ENCODE results near the gene EIF3A.

Gene EIF3A

DNA sequence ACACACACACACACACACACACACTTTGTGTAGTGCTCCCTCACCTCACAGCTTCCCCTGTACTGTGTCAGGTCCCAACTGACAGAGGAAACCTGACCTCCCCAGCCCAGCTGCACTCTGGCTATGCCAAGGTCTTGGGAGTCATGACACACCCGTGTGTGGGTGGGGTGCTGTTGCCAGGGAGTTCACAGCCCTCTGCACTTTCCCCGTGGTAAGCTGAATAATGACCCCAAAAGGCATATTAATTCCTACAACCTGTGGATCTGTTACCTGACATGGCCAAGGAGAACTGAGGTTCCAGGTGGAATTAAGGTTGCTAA, 60.0 kb downstream of the EIF3A start:
- H3K4me3 Mint-ChIP-seq = no peak overlapping the region
- H3K27me3 Mint-ChIP-seq = peaks cover 2% of the 10 kb centered on the region
- no peaks in the 10 kb centered on the region for H3K36me3 Mint-ChIP-seq
- no peak overlapping the region for H3K27ac Mint-ChIP-seq
- no peaks in the 10 kb centered on the region for H3K4me1 Mint-ChIP-seq (ENCODE audit: low read depth)
- no peaks in the 10 kb centered on the region for H3K9me3 Mint-ChIP-seq (ENCODE audit: low read depth)

DNA sequence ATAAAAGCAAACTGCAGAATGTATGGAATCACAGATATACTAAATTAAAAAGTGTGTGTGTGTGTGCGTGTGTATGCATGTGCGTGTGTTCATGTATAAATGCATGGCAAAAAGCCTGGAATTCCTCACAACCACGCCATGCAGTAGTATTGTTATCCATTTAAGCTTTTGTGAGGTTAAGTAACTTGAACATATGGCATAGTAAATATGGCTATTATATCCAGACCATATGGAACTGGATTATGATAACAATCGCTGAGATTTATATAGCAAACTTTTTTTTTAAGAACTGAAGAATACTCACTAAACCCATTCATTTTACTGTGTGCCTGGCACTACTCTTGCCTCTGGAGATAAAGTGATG, 73.4 kb downstream of the EIF3A start:
- Mint-ChIP-seq H3K4me3 (no peak overlapping the region), H3K36me3 (no peaks in the 10 kb centered on the region), H3K27ac (no peak overlapping the region), H3K9me3 (ENCODE audit: low read depth) (no peaks in the 10 kb centered on the region), H3K4me1 (ENCODE audit: low read depth) (no peaks in the 10 kb centered on the region), H3K27me3 (peaks cover 10% of the 10 kb centered on the region)

DNA sequence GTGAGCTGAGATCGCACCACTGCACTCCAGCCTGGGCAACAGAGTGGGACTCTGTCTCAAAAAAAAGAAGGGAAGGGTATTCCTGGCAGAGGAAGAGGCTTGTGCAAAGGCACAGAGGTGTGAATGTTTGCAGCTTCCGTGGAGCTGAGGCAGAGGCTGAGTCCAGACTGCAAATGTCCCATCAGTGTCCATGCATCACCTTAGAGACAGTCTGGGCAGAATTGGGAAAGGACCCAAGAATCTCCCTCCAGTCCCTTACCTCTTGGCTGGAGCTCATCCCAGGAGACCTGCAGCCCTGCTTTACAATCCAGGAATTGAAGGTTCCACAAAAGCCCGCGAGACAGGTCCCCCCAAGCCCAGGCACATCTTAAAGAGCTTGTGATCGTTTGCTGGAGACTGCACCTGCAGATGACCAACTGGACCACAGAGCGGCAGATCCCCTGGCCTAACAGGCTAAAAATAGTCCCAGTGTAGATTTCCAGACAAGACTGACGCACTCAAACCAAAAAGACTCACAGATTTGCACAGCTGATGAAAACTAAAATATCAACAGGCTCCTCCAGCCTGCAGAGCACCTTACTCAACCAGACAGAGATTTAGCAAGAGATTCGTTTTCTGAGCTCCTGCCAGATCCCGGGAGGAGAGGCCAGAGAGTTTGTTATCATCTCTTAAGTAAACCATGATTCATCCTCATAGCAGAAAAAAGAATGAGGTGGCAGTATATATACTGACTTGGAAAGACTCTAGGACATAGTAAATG, 74.0 kb downstream of the EIF3A start:
- Mint-ChIP-seq H3K4me1 (ENCODE audit: low read depth) (no peaks in the 10 kb centered on the region), H3K27ac (no peak overlapping the region), H3K4me3 (no peak overlapping the region), H3K36me3 (no peaks in the 10 kb centered on the region), H3K9me3 (ENCODE audit: low read depth) (no peaks in the 10 kb centered on the region), H3K27me3 (peaks cover 10% of the 10 kb centered on the region)

DNA sequence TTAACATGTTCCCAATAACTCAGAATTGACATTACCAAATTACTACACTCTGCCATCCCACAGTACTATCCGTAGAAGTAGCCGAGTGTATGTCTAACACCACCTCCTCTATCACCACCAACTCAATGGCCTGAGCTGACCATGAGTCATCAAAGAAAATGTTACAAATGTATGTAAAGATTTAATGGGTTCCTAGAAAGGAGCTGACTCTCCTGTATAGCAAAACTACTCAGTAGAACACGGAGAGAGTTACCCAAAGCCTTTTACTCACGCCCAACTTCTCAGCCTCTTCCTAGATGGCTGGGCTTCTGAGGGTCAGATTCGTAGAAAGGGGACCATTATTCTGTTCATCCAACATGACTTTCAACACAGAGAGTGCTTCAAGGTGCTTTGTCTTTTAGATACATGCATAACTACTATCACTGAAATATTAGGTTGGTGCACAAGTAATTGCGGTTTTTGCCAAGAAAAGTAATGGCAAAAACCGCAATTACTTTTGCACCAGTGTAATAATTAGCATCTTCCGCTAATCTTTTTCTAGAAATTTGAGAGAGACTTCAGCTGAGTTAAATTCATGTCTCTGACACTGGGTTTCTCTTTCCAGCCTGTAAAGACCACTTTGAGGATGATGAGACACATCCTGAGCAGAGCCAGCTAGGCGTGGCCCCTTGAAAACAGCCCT, 75.1 kb downstream of the EIF3A start:
- Mint-ChIP-seq H3K9me3 (ENCODE audit: low read depth) (no peaks in the 10 kb centered on the region), H3K4me3 (no peak overlapping the region), H3K36me3 (no peaks in the 10 kb centered on the region), H3K4me1 (ENCODE audit: low read depth) (no peaks in the 10 kb centered on the region), H3K27ac (no peak overlapping the region), H3K27me3 (peaks cover 12% of the 10 kb centered on the region)

DNA sequence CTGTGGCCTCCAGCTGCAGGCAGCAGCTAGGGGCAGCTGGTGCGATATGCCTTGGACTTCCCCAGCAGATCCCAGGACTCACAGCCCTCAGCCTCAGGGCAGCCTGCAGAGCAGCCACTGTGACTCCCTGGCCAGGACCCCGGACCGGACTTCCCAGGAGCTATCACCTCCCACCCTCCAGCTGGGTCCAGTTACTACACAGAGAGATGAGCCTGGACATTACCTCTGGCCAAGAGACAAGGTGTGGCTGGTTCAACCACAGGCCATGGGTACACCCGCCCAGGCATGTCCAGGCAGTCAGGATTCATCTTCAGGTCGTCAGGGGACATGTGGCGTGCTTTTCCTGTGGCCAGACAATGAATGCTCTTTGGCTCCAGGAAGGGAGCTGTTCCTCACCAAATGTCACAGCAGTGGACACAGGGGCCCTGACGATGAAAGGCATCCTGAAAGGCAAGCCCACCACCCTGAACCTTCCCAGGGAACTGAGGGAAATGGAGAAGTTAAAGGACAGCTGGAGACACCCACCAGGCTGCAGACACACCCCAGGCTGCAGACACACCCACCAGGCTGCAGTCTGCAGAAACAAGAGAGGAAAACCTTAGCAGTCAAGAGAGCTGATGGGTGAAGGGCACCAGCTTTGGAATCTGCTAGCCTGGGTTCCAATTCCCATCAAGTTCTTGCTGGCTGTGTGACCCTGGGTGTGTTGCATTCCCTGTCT, 76.9 kb downstream of the EIF3A start:
- H3K4me3 Mint-ChIP-seq = no peak overlapping the region
- no peak overlapping the region for H3K27ac Mint-ChIP-seq
- no peaks in the 10 kb centered on the region for H3K9me3 Mint-ChIP-seq (ENCODE audit: low read depth)
- no peaks in the 10 kb centered on the region for H3K36me3 Mint-ChIP-seq
- no peaks in the 10 kb centered on the region for H3K4me1 Mint-ChIP-seq (ENCODE audit: low read depth)
- H3K27me3 Mint-ChIP-seq = peaks cover 13% of the 10 kb centered on the region

DNA sequence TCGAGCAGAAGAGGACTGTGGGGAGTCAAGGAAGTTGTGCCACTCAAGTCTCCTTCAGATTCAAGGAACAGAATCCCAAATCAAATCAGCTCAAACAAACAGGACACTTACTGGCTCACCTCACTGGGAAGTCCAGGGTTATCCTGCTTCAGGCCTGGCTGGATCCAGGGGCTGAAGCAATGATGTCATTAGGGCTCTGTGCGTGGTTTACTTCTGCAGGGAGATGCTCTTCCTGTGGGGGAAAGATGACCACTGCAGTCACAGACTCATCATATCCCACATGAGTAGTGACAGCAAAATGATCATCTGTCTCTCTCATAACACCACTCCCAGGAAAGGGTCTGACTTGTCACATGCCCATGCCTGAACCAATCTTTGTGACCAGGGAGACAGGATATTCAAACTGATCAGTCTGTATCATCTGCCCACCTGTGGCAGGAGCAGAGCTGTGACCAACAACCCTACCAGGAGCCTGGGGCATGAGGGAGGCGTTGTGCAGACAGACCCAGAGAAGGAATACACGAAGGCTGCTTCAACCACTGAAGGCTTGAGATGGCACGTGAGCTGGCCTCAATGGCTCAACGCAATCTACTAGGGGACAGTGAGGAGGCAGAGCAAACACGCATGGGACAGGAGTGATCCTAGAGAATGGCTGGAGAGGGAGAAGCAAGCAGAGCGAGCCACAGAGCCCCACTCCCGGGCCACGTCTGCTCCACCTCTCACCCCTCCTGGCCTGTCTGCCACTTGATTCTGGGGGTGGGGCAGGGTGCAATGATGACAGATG, 78.7 kb downstream of the EIF3A start:
- Mint-ChIP-seq H3K27me3 (peaks cover 9% of the 10 kb centered on the region), H3K4me3 (no peak overlapping the region), H3K27ac (no peak overlapping the region), H3K4me1 (ENCODE audit: low read depth) (no peaks in the 10 kb centered on the region), H3K9me3 (ENCODE audit: low read depth) (no peaks in the 10 kb centered on the region), H3K36me3 (no peaks in the 10 kb centered on the region)

DNA sequence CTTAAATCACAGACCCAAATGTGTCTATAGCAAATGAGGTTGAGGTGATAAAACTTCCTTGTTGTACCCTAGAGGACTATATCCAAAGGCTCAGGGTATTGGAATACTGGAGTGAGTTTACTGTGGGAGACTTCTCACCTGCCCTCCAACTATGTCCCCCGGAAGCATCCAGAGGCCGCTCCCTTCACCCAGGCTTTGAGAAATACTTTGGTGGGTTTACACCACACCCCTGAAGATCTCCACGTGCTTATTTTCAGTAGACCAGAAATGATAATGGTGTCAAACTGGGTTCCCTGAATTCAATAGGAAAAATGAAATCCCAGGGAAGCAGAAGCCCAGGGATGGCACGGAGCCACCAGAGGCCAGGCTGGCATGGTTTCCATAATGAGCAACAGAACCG, 82.4 kb downstream of the EIF3A start:
- no peaks in the 10 kb centered on the region for H3K36me3 Mint-ChIP-seq
- H3K4me1 Mint-ChIP-seq (ENCODE audit: low read depth) = no peaks in the 10 kb centered on the region
- H3K27me3 Mint-ChIP-seq = peaks cover 8% of the 10 kb centered on the region
- no peak overlapping the region for H3K27ac Mint-ChIP-seq
- no peak overlapping the region for H3K4me3 Mint-ChIP-seq
- H3K9me3 Mint-ChIP-seq (ENCODE audit: low read depth) = no peaks in the 10 kb centered on the region

DNA sequence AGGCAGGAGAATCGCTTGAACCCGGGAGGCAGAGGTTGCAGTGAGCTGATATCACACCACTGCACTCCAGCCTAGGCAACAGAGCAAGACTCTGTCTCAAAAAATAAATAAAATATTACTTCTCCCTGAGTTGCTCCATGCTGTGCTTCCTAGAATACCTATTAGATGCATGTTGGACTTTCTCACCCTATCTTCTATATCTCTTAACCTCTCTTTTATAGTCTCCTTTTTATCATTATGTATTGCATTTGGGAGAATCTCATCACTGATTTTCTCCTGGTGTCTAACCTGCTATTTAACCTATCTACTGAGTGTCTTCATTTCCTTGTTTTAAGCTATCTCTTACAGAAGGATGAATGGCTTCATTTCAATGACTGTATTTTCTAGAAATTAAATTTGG, 83.2 kb downstream of the EIF3A start:
- Mint-ChIP-seq H3K27me3 (peaks cover 8% of the 10 kb centered on the region), H3K4me3 (no peak overlapping the region), H3K9me3 (ENCODE audit: low read depth) (no peaks in the 10 kb centered on the region), H3K36me3 (no peaks in the 10 kb centered on the region), H3K4me1 (ENCODE audit: low read depth) (no peaks in the 10 kb centered on the region), H3K27ac (no peak overlapping the region)

DNA sequence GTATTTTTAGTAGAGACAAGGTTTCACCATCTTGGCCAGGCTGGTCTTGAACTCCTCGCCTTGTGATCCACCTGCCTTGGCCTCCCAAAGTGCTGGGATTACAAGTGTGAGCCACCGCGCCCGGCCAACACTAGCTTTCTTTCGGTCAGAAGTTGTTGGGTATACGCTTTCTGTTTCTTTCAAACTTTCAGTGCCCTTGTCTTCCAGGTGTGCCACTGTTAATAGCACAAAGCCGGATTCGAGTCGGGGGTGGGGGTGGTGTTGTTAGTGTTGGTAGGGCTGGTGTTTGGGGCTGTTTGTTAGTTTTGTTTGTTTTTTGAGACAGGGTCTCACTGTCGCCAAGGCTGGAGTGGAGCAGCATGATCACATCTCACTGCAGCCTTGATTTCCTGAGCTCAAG, 84.9 kb downstream of the EIF3A start:
- Mint-ChIP-seq H3K27ac (no peak overlapping the region), H3K4me3 (no peak overlapping the region), H3K9me3 (ENCODE audit: low read depth) (no peaks in the 10 kb centered on the region), H3K27me3 (peaks cover 5% of the 10 kb centered on the region), H3K36me3 (no peaks in the 10 kb centered on the region), H3K4me1 (ENCODE audit: low read depth) (no peaks in the 10 kb centered on the region)

DNA sequence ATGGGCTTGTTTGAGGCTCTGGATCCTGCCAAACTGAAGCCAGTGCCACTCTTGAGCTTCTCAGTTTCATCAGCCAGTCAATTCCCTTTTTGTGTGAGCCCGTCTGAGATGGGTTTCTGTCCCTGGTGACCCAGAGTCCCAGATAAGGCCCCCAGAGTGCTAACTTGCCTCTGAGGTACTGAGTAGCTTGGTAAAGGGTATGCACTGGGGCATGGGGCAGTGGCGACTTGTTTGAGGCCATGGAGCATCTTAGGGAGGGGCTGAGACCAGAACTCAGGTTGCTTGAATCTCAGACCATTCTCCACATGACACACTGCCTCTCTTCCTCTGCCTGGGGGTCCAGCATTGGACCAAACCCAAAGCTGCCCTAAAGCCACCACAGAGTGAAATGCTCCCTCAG, 86.3 kb downstream of the EIF3A start:
- no peak overlapping the region for H3K27ac Mint-ChIP-seq
- H3K36me3 Mint-ChIP-seq = no peaks in the 10 kb centered on the region
- H3K4me3 Mint-ChIP-seq = no peak overlapping the region
- H3K4me1 Mint-ChIP-seq (ENCODE audit: low read depth) = no peaks in the 10 kb centered on the region
- peaks cover 5% of the 10 kb centered on the region for H3K27me3 Mint-ChIP-seq
- H3K9me3 Mint-ChIP-seq (ENCODE audit: low read depth) = no peaks in the 10 kb centered on the region

DNA sequence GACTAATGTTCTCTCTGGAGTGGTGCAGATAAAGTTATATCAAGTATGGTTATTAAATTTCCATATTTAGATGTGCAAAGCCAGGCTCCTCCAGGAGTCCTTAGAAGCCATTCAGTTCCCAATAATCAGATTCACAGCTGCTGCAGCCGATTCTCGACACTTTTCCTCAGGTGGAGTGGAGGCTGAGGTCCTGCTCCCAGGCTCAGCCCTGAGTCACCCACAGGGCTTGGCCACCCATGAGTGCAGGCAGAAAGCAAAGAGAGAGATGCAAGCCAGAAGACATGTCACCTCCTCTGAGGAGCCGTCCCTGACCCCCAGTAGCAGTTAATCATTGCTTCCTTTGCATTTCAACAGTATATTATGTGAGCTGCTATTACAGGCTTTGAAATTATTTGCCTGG, 87.4 kb downstream of the EIF3A start:
- no peaks in the 10 kb centered on the region for H3K9me3 Mint-ChIP-seq (ENCODE audit: low read depth)
- no peaks in the 10 kb centered on the region for H3K36me3 Mint-ChIP-seq
- H3K27ac Mint-ChIP-seq = no peak overlapping the region
- no peaks in the 10 kb centered on the region for H3K4me1 Mint-ChIP-seq (ENCODE audit: low read depth)
- no peak overlapping the region for H3K4me3 Mint-ChIP-seq
- H3K27me3 Mint-ChIP-seq = peaks cover 2% of the 10 kb centered on the region

DNA sequence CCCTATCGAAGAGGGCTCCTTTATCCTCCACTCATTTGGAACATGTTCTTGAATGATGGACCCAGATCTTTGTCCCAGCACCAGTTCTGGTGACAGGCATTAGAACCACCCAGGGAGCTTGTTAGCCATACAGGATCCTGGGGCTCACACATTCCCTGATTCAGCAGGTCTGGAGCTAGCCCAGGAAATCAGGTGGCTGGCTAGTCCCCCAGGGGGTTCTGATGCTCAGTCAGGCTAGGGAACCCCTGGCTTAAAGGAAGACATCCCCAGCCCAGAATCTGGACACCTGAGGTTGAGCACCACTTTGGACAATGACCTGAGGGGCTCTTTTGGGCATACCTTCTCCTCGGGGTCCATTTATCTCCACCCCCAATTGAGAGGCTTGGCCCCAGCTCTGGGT, 88.1 kb downstream of the EIF3A start:
- H3K9me3 Mint-ChIP-seq (ENCODE audit: low read depth) = no peaks in the 10 kb centered on the region
- H3K36me3 Mint-ChIP-seq = no peaks in the 10 kb centered on the region
- H3K4me1 Mint-ChIP-seq (ENCODE audit: low read depth) = no peaks in the 10 kb centered on the region
- H3K27ac Mint-ChIP-seq = no peak overlapping the region
- no peak overlapping the region for H3K4me3 Mint-ChIP-seq
- peaks cover 2% of the 10 kb centered on the region for H3K27me3 Mint-ChIP-seq

DNA sequence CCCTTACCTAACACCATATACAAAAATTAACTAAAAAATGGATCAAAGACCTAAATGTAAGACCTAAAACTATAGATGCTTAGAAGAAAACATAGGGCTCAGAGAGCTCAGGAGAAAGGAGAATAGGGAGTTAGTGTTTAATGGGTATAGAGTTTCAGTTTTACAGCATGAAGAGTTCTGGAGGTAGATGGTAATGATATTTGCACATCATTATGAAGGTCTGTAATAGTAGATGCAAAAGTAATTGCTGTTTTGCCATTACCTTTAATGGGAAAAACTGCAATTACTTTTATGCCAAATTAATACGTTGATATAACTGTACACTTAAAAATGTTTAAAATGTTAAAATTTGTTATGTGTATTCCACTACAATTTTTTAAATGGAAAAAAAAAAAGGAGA, 90.3 kb downstream of the EIF3A start:
- Mint-ChIP-seq H3K27ac (no peak overlapping the region), H3K4me1 (ENCODE audit: low read depth) (peaks cover 3% of the 10 kb centered on the region), H3K4me3 (no peak overlapping the region), H3K9me3 (ENCODE audit: low read depth) (peaks cover 6% of the 10 kb centered on the region), H3K36me3 (peaks cover 4% of the 10 kb centered on the region), H3K27me3 (peaks cover 2% of the 10 kb centered on the region)

DNA sequence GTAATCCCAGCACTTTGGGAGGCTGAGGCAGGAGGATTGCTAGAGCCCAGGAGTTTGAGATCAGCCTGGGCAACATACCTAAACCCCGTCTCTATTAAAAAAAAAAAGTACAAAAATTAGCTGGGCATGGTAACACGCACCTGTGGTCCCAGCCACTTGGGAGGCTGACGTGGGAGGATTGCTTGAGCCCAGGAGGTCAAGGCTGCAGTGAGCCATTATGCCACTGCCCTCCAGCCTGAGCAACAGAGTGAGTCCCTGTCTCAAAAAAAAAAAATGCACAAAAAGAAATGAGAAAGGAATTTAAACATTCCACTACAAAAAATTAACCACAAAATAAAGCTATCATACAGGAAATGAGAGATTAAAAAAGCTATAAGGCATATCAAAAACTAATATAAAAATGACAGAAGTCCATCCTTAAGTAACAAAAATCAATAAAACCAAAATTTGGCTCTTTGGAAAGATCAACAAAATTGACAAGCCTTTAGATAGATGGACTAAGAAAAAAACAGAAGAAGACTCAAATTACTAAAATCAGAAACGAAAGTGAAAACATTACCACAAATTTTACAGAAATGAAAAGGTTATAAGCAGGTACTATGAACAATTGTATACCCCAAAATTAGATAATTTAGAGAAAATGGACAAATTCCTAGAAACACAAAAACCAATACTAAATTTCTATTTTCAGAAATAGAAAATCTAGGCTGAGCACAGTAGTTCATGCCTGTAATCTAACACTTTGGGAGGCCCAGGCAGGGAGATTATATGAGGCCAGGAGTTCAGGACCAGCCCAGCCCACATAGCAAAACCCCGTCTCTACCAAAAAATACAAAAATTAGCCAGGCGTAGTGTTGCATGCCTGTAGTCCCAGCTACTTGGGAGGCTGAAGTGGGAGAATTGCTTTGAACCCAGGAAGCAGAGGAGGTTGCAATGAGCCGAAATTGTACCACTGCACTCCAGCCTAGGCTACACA, 93.5 kb downstream of the EIF3A start:
- Mint-ChIP-seq H3K27ac (no peak overlapping the region), H3K4me3 (no peak overlapping the region), H3K9me3 (ENCODE audit: low read depth) (peaks cover 11% of the 10 kb centered on the region), H3K4me1 (ENCODE audit: low read depth) (peaks cover 3% of the 10 kb centered on the region), H3K27me3 (peaks cover 2% of the 10 kb centered on the region), H3K36me3 (peaks cover 11% of the 10 kb centered on the region)

Measured in activated naive CD8-positive, alpha-beta T cell (primary cell).